Keratinocyte (primary cell): ENCODE data around the gene LY6G6F. TPM values are rescaled to one million over a fixed set of nuclear protein-coding genes. Genes with fewer than 3 reads are reported as not detected.

Experiments used
- DNase-seq: peaks from one replicate; pipeline ENCODE4 v3.0.0-alpha.2; 2011; ENCODE audit warnings: low read depth, missing footprints, low spot score
- FAIRE-seq: peaks from 2 replicates; lab custom pipeline; 2011; peaks lifted over from hg19 to GRCh38; lab: Jason Lieb, UNC
- H2AFZ ChIP-seq: 2 replicates; pipeline ENCODE4 v1.6.0; 2012; ENCODE audit warnings: low read length, control low read depth, inconsistent platforms; ENCODE audit not compliant: control insufficient read depth
- H3K27ac ChIP-seq: 2 replicates; pipeline ENCODE4 v1.5.1; 2011; ENCODE audit warnings: low read length; ENCODE audit not compliant: control insufficient read depth, insufficient read depth
- H3K27me3 ChIP-seq: 3 replicates; pipeline ENCODE4 v1.6.0; 2011; ENCODE audit warnings: low read length; ENCODE audit not compliant: control insufficient read depth, insufficient read depth; ENCODE audit errors: extremely low read depth
- H3K36me3 ChIP-seq, 2 experiments: 2 replicates in 1 of 2; 3 replicates in 1 of 2; pipeline ENCODE4 v1.5.1; 2011; ENCODE audit warnings: low read length in 2 of 2, mild to moderate bottlenecking in 1 of 2; ENCODE audit not compliant: control insufficient read depth in 2 of 2, insufficient read depth in 2 of 2; ENCODE audit errors: extremely low read depth in 1 of 2
- H3K4me1 ChIP-seq: 3 replicates; pipeline ENCODE4 v1.5.1; 2011; ENCODE audit warnings: low read length; ENCODE audit not compliant: control insufficient read depth, insufficient read depth; ENCODE audit errors: extremely low read depth
- H3K4me2 ChIP-seq: 3 replicates; pipeline ENCODE4 v1.6.0; 2011; ENCODE audit warnings: low read depth, low read length; ENCODE audit not compliant: control insufficient read depth, insufficient read depth; ENCODE audit errors: extremely low read depth
- H3K4me3 ChIP-seq, 3 experiments: fragments of 200-600 bp in 1 of 3; sonication (generic) in 1 of 3; 2 replicates in 2 of 3; 3 replicates in 1 of 3; pipeline ENCODE4 v1.5.1; 2011 to 2016; ENCODE audit warnings: low read length in 3 of 3, mild to moderate bottlenecking in 3 of 3, control low read depth in 2 of 3, inconsistent platforms in 1 of 3, low read depth in 1 of 3, mixed read lengths in 1 of 3, mixed run types in 1 of 3, moderate library complexity in 1 of 3; ENCODE audit not compliant: control insufficient read depth in 2 of 3, insufficient read depth in 2 of 3; ENCODE audit errors: extremely low read depth in 1 of 3
- H3K79me2 ChIP-seq: 2 replicates; pipeline ENCODE4 v1.6.0; 2012; ENCODE audit warnings: low read length; ENCODE audit not compliant: control insufficient read depth, insufficient read depth
- H3K9ac ChIP-seq: 3 replicates; pipeline ENCODE4 v1.6.0; 2011; ENCODE audit warnings: low read length; ENCODE audit not compliant: control insufficient read depth, insufficient read depth; ENCODE audit errors: extremely low read depth
- H3K9me1 ChIP-seq: 3 replicates; pipeline ENCODE4 v1.6.0; 2011; ENCODE audit warnings: low read length; ENCODE audit not compliant: control insufficient read depth, insufficient read depth; ENCODE audit errors: extremely low read depth
- H3K9me3 ChIP-seq: 2 replicates; pipeline ENCODE4 v1.5.1; 2012; ENCODE audit warnings: low read depth, low read length; ENCODE audit not compliant: control insufficient read depth
- H4K20me1 ChIP-seq: 3 replicates; pipeline ENCODE4 v1.6.0; 2011; ENCODE audit warnings: low read length; ENCODE audit not compliant: control insufficient read depth, insufficient read depth; ENCODE audit errors: extremely low read depth
- CTCF ChIP-seq, 3 experiments: IDR thresholded peaks in 1 of 3; conservative IDR thresholded peaks in 1 of 3; optimal IDR thresholded peaks in 1 of 3; 2 replicates in 2 of 3; 3 replicates in 1 of 3; pipeline versions ENCODE3 to v1.5.1; 2011; ENCODE audit warnings: low read length in 3 of 3, mild to moderate bottlenecking in 3 of 3, moderate library complexity in 2 of 3, control low read depth in 1 of 3, inconsistent platforms in 1 of 3; ENCODE audit not compliant: insufficient read depth in 2 of 3; ENCODE audit errors: extremely low read depth in 1 of 3
- EZH2 ChIP-seq: IDR thresholded peaks from one replicate; pipeline ENCODE4 v1.6.1; 2012; ENCODE audit warnings: inconsistent platforms, mild to moderate bottlenecking, low read length, moderate library complexity
- dilution Hi-C: fragments of 300-500 bp; cut with MboI; formaldehyde crosslinking; loops from one replicate; pipeline ENCODE4 v1.7.0; 2020; ENCODE audit warnings: low sequenced_read_pairs; ENCODE audit not compliant: extremely low pct_ligation_motif_present
- polyA plus RNA-seq, 5 experiments: library from polyadenylated mRNA; depleted of rRNA in 3 of 5; stranded (reverse) in 3 of 5; stranded (forward) in 1 of 5; unstranded in 1 of 5; fragments of >200 nt; gene quantifications; 1 replicate in 1 of 5; 2 replicates in 3 of 5; 3 replicates in 1 of 5; pipeline versions ENCODE4 v1.2.1 to v1.2.3, GENCODE V29; 2011 to 2012; ENCODE audit warnings: missing spikeins in 2 of 5, low read depth in 1 of 5, low replicate concordance in 1 of 5

Gene LY6G6F
- polyA plus RNA-seq, 1 donor (not counting 4 experiments of a cell fraction or from before 2014, with no cell fraction given), result not detected

GRCh38 chr6:31713991-31714684 is 7.5 kb downstream of the LY6G6F start:
- Histone ChIP-seq H4K20me1 (no peaks in the 10 kb centered on the region), H3K79me2 (no peaks in the 10 kb centered on the region), H3K27ac (no peak overlapping the region), H3K9me3 (no peaks in the 10 kb centered on the region), H3K4me1 (peaks cover 39% of the 10 kb centered on the region), H3K4me3 (no peak overlapping the region), H3K9me1 (peaks cover 2% of the 10 kb centered on the region), H3K27me3 (no peaks in the 10 kb centered on the region), H3K9ac (no peak overlapping the region), H2AFZ (no peak overlapping the region), H3K4me2 (no peak overlapping the region), H3K36me3 (peaks cover 0 to 4% of the 10 kb centered on the region in 2 experiments)
- FAIRE-seq (no peak), DNase-seq (no peak)
- TF ChIP-seq EZH2 (no peak), CTCF (optimal IDR thresholded peaks at IDR 0.05 in 1 of 3, IDR thresholded peaks at IDR 0.05 in 1 of 3, conservative IDR thresholded peaks at IDR 0.05 in 1 of 3; ENCODE audit: extremely low read depth in 1 of 3, insufficient read depth in 2 of 3, low read length in 3 of 3) (no peak)
- dilution Hi-C loops, result no loop called here

GRCh38 chr6:31715022-31715958 is 8.6 kb downstream of the LY6G6F start, which contains the start of gene LY6G6D:
Gene LY6G6D, plus strand, starts transcription at chr6:31715348. Its CDS starts 8 bp downstream, at chr6:31715356.
- Histone ChIP-seq H3K4me3 (no peak within 1 kb of the TSS), H3K9me1 (peaks cover 5% of the 10 kb centered on the region), H3K27ac (no peak within 1 kb of the TSS), H3K79me2 (no peaks in the 10 kb centered on the region), H3K4me2 (no peak within 1 kb of the TSS), H3K36me3 (peaks cover 0 to 4% of the 10 kb centered on the region in 2 experiments), H3K9ac (no peak within 1 kb of the TSS), H4K20me1 (no peaks in the 10 kb centered on the region), H3K4me1 (peaks cover 48% of the 10 kb centered on the region), H3K9me3 (no peaks in the 10 kb centered on the region), H2AFZ (no peak within 1 kb of the TSS), H3K27me3 (no peaks in the 10 kb centered on the region)
- TF ChIP-seq CTCF (optimal IDR thresholded peaks at IDR 0.05 in 1 of 3, IDR thresholded peaks at IDR 0.05 in 1 of 3, conservative IDR thresholded peaks at IDR 0.05 in 1 of 3; ENCODE audit: extremely low read depth in 1 of 3, insufficient read depth in 2 of 3, low read length in 3 of 3) (no peak), EZH2 (no peak)
- dilution Hi-C loops, result no loop called here
- no peak for FAIRE-seq
- no peak for DNase-seq
